ENCODE data around the gene KIF26B.

DNA sequence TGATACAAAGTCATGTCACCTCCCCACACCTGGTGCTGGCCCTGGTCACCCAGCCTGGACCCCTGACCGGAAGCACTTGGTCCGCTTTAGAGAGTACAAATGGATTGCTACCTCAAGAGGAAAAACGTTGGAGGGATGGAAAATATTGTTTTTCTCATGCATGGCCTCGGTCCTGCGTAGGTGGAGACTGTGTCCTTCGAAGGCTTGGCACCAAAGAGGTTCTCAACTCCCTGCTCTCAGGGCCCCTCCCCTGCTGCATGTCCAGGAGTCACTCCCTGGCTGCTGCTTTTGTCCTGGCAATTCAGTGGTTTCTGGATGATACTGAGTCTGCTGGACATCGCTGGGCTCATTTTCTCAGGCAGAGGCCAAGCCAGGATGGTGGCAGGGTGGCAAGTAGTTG lies 529.8 kb downstream of the KIF26B start:
- no peak for TF ChIP-seq MXI1 (conservative IDR thresholded peaks at IDR 0.05; ENCODE audit: poor library complexity, severe bottlenecking)
- no peak for TF ChIP-seq RAD21 (conservative IDR thresholded peaks at IDR 0.05)
- no peak for TF ChIP-seq SMC3 (conservative IDR thresholded peaks at IDR 0.05; ENCODE audit: poor library complexity)
- no peak for TF ChIP-seq POLR2AphosphoS5 (IDR thresholded peaks at IDR 0.05)
- no peak for TF ChIP-seq EZH2 (IDR thresholded peaks at IDR 0.05; ENCODE audit: borderline replicate concordance, insufficient read depth, low read length, poor library complexity, severe bottlenecking)
- TF ChIP-seq, protein P1, sequence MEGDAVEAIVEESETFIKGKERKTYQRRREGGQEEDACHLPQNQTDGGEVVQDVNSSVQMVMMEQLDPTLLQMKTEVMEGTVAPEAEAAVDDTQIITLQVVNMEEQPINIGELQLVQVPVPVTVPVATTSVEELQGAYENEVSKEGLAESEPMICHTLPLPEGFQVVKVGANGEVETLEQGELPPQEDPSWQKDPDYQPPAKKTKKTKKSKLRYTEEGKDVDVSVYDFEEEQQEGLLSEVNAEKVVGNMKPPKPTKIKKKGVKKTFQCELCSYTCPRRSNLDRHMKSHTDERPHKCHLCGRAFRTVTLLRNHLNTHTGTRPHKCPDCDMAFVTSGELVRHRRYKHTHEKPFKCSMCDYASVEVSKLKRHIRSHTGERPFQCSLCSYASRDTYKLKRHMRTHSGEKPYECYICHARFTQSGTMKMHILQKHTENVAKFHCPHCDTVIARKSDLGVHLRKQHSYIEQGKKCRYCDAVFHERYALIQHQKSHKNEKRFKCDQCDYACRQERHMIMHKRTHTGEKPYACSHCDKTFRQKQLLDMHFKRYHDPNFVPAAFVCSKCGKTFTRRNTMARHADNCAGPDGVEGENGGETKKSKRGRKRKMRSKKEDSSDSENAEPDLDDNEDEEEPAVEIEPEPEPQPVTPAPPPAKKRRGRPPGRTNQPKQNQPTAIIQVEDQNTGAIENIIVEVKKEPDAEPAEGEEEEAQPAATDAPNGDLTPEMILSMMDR (IDR thresholded peaks at IDR 0.05; ENCODE audit: poor library complexity, severe bottlenecking) = no peak
- TF ChIP-seq, protein P2, sequence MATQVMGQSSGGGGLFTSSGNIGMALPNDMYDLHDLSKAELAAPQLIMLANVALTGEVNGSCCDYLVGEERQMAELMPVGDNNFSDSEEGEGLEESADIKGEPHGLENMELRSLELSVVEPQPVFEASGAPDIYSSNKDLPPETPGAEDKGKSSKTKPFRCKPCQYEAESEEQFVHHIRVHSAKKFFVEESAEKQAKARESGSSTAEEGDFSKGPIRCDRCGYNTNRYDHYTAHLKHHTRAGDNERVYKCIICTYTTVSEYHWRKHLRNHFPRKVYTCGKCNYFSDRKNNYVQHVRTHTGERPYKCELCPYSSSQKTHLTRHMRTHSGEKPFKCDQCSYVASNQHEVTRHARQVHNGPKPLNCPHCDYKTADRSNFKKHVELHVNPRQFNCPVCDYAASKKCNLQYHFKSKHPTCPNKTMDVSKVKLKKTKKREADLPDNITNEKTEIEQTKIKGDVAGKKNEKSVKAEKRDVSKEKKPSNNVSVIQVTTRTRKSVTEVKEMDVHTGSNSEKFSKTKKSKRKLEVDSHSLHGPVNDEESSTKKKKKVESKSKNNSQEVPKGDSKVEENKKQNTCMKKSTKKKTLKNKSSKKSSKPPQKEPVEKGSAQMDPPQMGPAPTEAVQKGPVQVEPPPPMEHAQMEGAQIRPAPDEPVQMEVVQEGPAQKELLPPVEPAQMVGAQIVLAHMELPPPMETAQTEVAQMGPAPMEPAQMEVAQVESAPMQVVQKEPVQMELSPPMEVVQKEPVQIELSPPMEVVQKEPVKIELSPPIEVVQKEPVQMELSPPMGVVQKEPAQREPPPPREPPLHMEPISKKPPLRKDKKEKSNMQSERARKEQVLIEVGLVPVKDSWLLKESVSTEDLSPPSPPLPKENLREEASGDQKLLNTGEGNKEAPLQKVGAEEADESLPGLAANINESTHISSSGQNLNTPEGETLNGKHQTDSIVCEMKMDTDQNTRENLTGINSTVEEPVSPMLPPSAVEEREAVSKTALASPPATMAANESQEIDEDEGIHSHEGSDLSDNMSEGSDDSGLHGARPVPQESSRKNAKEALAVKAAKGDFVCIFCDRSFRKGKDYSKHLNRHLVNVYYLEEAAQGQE (IDR thresholded peaks at IDR 0.05; ENCODE audit: borderline replicate concordance) = no peak
- TF ChIP-seq EP300 (conservative IDR thresholded peaks at IDR 0.05; ENCODE audit: poor library complexity, severe bottlenecking) = no peak

Data from neural cell (in vitro differentiated cells).